HG03064 (cell line): ENCODE data around the gene BRSK2.
"Not testable (repeated sequence)": the region's sequence is repeated elsewhere in the genome, so short reads cannot be mapped to it uniquely, and the experiment has no call there.

Experiments used
- ATAC-seq: cut with Tn5 transposase; IDR thresholded peaks from one replicate; pipeline ENCODE4 v1.9.1; 2021; ENCODE audit warnings: low read depth; ENCODE audit not compliant: unreplicated experiment

The BRSK2 gene

GRCh38 chr11:1353383-1354124, 36.2 kb upstream of the BRSK2 start:
- ATAC-seq, result no peak

- ATAC-seq, result no peak
Measured at GRCh38 chr11:1354125-1354938, 35.4 kb upstream of the BRSK2 start.

DNA sequence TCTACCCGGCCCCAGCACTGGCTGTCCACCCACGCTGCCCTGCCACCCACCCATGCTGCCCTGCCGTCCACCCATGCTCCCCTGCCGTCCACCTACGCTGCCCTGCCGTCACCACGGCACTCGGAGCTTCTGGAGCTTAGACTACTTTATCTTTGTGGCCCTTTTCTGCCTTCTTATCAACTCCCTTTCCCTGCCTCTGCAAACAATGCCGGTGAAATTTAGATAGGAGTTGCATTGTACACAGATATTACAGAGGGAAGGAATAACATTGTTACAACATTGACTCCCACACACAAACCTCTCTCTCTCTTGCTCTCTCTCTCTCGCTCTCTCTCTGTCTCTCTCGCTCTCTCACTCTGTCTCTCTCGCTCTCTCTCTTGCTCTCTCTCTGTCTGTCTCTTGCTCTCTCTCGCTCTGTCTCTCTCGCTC, 33.7 kb upstream of the BRSK2 start:
- no peak for ATAC-seq

- ATAC-seq, result no peak
Measured at GRCh38 chr11:1356478-1356960, 33.2 kb upstream of the BRSK2 start.

DNA sequence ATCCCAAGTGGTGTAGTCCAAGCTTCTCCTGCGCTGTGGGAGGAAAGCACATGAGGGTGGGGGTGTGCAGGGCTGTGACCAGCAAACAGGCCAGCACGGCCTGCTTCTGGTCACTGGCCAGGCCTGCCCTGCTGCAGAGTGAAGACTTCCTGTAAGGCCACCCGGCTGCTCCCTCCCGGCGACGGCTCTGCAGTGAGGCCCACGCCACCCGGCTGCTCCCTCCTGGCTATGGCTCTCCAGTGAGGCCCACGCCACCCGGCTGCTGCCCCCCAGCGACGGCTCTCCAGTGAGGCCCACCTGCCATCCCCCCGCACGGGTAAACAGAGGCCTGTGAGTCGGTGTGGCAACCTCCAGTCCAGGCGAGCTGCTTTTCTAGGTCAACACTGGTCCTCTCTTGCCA, 31.4 kb upstream of the BRSK2 start:
- no peak for ATAC-seq

DNA sequence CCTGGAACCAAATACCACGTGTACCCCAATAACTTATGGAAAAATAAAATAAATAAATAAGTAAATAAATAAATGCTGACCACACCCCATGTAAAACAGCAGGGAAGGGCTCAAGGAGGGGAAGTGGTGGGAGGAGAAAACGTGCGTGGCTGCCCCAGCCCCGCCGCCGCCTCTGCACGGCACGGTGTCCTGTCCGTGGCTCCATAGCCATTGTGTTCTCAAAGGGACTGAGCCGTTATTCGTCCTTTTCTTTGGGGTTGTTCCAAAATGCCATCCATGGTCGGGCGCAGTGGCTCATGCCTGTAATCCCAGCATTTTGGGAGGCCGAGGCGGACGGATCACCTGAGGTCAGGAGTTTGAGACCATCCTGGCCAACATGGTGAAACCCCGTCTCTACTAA, 30.8 kb upstream of the BRSK2 start:
- ATAC-seq, result not testable (repeated sequence)

- ATAC-seq, result no peak
Measured at GRCh38 chr11:1359556-1359955, 30.2 kb upstream of the BRSK2 start.

DNA sequence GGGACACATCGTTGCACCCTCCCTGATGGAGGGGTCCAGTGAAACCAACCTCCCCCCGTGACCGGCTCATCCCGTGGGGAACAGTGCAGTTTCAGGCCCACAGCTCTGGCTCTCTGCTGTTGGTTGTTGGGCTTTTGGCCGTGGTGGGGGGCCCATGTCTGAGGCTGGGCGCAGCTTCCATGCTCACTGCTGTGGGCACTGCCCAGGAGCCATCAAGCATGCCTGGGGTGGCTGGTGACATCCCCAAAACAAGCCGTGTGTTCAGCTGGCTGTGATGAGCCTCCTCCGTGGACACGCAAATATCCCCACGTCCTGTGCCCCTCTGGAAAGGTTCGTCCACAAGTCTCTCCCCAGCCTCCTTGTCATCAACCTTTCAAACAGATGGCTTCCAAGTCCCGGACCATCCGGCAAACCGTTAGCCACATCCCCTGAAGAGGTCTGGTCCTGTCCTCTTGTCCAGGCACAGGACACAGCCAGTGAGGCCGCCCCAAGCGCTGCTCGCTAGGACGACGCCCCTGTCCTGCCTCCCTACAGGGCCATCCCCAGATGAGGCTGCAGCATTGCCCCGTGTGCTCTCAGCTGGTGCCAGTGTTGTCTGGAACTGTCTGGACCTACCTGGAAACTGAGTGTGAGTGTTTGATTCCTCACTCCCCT, 29.4 kb upstream of the BRSK2 start:
- no peak for ATAC-seq

DNA sequence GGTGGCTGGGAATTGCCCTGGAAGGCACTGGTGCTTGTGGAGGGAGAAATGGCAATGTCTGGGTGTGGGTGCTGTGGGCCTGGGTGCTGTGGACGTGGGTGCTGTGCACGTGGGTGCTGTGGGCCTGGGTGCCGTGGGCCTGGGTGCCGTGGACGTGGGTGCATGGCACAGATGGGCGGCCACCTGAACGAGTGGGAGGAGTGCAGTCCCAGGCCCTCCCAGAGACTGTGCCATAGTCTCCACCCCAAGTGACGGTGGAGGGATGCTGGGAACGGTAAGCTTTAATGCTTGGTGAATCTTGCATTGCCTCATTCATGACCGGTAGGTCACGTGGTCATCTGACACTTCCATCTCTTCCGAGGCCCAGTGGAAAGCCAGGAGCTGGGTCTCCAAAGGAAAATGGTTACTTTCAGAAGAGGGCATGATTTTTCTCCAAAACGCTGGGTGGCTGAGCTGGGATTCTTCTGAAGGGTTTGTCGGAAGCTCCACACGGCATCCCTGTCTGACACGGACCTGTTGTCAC, 28.8 kb upstream of the BRSK2 start:
- no peak for ATAC-seq

DNA sequence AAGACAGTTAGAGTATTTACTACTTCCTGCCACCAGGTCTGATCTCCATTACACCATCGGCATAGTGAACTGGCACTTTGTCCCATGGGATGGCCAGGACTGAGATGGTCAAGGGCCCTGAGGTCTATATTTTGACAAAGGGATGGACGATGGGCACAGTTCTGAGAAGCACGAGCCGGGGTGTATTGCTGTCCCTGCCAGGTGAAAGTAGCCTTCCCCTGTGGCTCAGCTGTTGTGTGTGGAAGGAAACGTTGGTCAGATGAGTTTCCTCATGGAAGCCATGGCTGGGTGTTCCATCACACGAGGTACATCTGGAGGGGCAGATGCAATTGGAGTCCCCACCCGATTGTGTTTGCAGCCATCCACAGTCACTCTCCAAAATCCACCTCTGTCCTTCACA, 27.9 kb upstream of the BRSK2 start:
- ATAC-seq, result no peak

DNA sequence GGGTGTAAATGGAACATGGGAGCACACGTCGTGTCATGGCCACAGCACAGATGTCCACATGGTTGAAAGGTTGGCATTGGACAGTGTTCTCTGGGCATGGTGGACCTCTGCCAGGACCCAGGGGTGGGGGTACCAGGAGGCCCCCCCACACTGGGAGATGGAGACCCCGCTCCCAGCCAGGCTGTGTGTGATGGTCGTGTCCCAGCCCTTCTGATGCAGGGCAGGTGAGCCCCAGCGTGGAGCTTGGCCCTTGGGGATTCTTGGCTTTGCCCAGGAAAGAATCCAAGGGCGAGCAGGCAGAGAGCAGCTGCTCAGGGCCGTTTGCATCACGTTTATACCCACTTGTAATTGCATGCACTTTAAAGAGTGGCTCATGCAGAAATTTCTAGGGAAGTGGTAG, 22.0 kb upstream of the BRSK2 start:
- no peak for ATAC-seq

DNA sequence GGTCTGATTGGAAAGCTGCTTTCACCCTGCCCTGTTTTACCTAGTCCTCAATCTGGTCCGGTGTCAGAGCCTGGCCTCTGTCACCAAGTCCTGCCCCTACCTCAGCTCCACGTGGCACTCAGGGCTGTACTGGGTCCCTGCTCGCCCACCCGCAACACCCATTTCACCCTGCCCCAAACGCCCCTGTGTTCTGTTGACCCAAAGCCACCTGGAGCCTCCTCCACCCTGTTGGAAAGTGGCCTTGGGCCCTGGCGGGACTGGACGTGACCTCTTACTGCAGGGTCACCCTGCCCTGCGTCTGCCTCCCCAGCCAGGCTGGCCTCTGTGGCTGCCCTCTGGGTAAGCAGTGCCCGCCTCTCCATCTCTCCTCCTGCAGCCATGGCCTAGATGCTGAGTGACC, 21.5 kb upstream of the BRSK2 start:
- ATAC-seq, result no peak

GRCh38 chr11:1368966-1369365, 20.8 kb upstream of the BRSK2 start:
- no peak for ATAC-seq

GRCh38 chr11:1369371-1370005, 20.2 kb upstream of the BRSK2 start:
- ATAC-seq, result no peak

- no peak for ATAC-seq
Measured at GRCh38 chr11:1370186-1371025, 19.3 kb upstream of the BRSK2 start.

GRCh38 chr11:1371026-1371325, 18.8 kb upstream of the BRSK2 start:
- no peak for ATAC-seq

DNA sequence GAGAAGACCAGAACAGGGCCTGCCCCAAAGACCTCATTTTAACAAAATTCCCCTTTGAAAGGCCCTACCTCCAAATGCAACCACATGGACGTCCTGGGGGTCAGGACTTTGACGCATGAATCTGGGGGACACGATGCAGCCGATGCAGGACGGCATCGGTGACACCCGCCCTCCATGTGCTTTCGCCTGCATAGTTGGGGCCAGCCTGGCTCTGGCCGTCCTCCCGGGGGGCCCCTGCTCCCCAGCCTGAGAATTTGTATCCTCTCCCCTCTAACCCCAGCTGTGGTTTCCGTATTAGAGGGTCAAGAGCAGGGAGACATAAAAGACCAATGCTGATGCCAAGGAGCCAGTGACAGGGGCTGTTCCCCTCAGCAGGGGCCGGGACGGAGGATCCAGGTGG, 18.4 kb upstream of the BRSK2 start:
- ATAC-seq, result no peak

GRCh38 chr11:1371836-1372465, 17.8 kb upstream of the BRSK2 start:
- no peak for ATAC-seq

GRCh38 chr11:1372660-1373059, 17.1 kb upstream of the BRSK2 start:
- ATAC-seq, result no peak
